Endothelial cell of umbilical vein (primary cell): ENCODE measurements around the gene NELFCD. TPM values are rescaled to one million over a fixed set of nuclear protein-coding genes. Genes with fewer than 3 reads are reported as not detected.

Experiments used
- BruUV-seq: library from RNA; stranded (reverse); fragments of 400-500 nt; replicated peaks from 2 replicates; lab custom pipeline; 2021; lab: Mats Ljungman, UMichigan
- CTCF ChIA-PET: fragments of 300-600, 350-600 bp; sonication (Branson Sonifier 250); formaldehyde crosslinking; loops from one replicate; lab custom pipeline; 2021; ENCODE audit warnings: antibody characterized with exemption, inconsistent platforms; lab: Charles Lee
- POLR2A ChIA-PET: fragments of 300-600, 350-600 bp; sonication (Branson Sonifier 250); formaldehyde crosslinking; loops from one replicate; lab custom pipeline; 2021; ENCODE audit warnings: antibody characterized with exemption, inconsistent platforms; lab: Charles Lee
- DNase-seq: peaks from one replicate; pipeline ENCODE4 v3.0.0-alpha.2; 2011; ENCODE audit warnings: low read depth, low spot score
- FAIRE-seq: peaks from 2 replicates; lab custom pipeline; 2011; peaks lifted over from hg19 to GRCh38; lab: Jason Lieb, UNC
- H2AFZ ChIP-seq: 2 replicates; pipeline ENCODE4 v1.6.0; 2012; ENCODE audit warnings: low read depth, low read length, control low read depth, inconsistent platforms
- H3K27ac ChIP-seq: 2 replicates; pipeline ENCODE4 v1.5.1; 2011; ENCODE audit warnings: low read depth, mild to moderate bottlenecking, control low read depth, low read length, moderate library complexity; ENCODE audit not compliant: insufficient read depth
- H3K27me3 ChIP-seq, 2 experiments: 2 replicates each; pipeline versions ENCODE4 v1.6.0 to v1.6.1; 2011; ENCODE audit warnings: low read length in 2 of 2, mixed read lengths in 1 of 2; ENCODE audit not compliant: control insufficient read depth in 2 of 2, insufficient read depth in 2 of 2
- H3K36me3 ChIP-seq, 2 experiments: 2 replicates in 1 of 2; 3 replicates in 1 of 2; pipeline ENCODE4 v1.5.1; 2011; ENCODE audit warnings: low read length in 2 of 2, mild to moderate bottlenecking in 1 of 2, moderate library complexity in 1 of 2; ENCODE audit not compliant: control insufficient read depth in 2 of 2, insufficient read depth in 2 of 2; ENCODE audit errors: extremely low read depth in 1 of 2
- H3K4me1 ChIP-seq: 3 replicates; pipeline ENCODE4 v1.5.1; 2011; ENCODE audit warnings: mild to moderate bottlenecking, low read length; ENCODE audit not compliant: control insufficient read depth, insufficient read depth; ENCODE audit errors: extremely low read depth
- H3K4me2 ChIP-seq: 2 replicates; pipeline ENCODE4 v1.6.1; 2011; ENCODE audit warnings: low read length, control low read depth, mixed read lengths; ENCODE audit not compliant: insufficient read depth
- H3K4me3 ChIP-seq, 3 experiments: fragments of 200-600 bp in 1 of 3; sonication (generic), shearing (Covaris generic) in 1 of 3; replicated peaks in 1 of 3; 2 replicates each; pipeline ENCODE4 v1.5.1; 2011 to 2016; ENCODE audit warnings: control low read depth in 3 of 3, low read length in 3 of 3, mild to moderate bottlenecking in 2 of 3, inconsistent platforms in 1 of 3, low read depth in 1 of 3, moderate library complexity in 1 of 3; ENCODE audit not compliant: insufficient read depth in 1 of 3
- H3K79me2 ChIP-seq: 2 replicates; pipeline ENCODE4 v1.6.0; 2012; ENCODE audit warnings: low read length, inconsistent platforms; ENCODE audit not compliant: control insufficient read depth, insufficient read depth
- H3K9ac ChIP-seq: replicated peaks from 2 replicates; pipeline ENCODE3; 2011; ENCODE audit warnings: low read length, control low read depth; ENCODE audit not compliant: insufficient read depth; ENCODE audit errors: extremely low read depth
- H3K9me1 ChIP-seq: replicated peaks from 3 replicates; pipeline ENCODE4 v1.6.0; 2011; ENCODE audit warnings: mild to moderate bottlenecking, low read length; ENCODE audit not compliant: control insufficient read depth, insufficient read depth; ENCODE audit errors: extremely low read depth
- H3K9me3 ChIP-seq: replicated peaks from 2 replicates; pipeline ENCODE4 v1.5.1; 2012; ENCODE audit warnings: low read length, inconsistent platforms; ENCODE audit not compliant: control insufficient read depth, insufficient read depth
- H4K20me1 ChIP-seq: replicated peaks from 2 replicates; pipeline ENCODE3; 2011; ENCODE audit warnings: mild to moderate bottlenecking, low read length; ENCODE audit not compliant: control insufficient read depth, insufficient read depth; ENCODE audit errors: extremely low read depth
- EZH2 ChIP-seq: IDR thresholded peaks from 2 replicates; pipeline ENCODE4 v1.6.1; 2012; ENCODE audit warnings: borderline replicate concordance, low read depth, mild to moderate bottlenecking, moderate library complexity, low read length, inconsistent platforms; ENCODE audit not compliant: severe bottlenecking
- FOS ChIP-seq: IDR thresholded peaks from 2 replicates; pipeline ENCODE4 v1.6.1; 2011; ENCODE audit warnings: mild to moderate bottlenecking, low read length, moderate library complexity, borderline replicate concordance; ENCODE audit not compliant: insufficient read depth
- GATA2 ChIP-seq: IDR thresholded peaks from 2 replicates; pipeline ENCODE4 v1.7.0; 2011; ENCODE audit warnings: low read depth, mild to moderate bottlenecking, moderate library complexity, mixed read lengths, low read length; ENCODE audit not compliant: insufficient read length, insufficient read depth
- JUN ChIP-seq: IDR thresholded peaks from 2 replicates; pipeline ENCODE4 v1.6.1; 2011; ENCODE audit warnings: borderline replicate concordance, low read depth; ENCODE audit not compliant: insufficient read length, insufficient read depth
- MYC ChIP-seq: IDR thresholded peaks from one replicate; pipeline ENCODE4 v1.6.1; 2011; ENCODE audit warnings: mild to moderate bottlenecking, low read depth, low read length
- POLR2A ChIP-seq: IDR thresholded peaks from 2 replicates; pipeline ENCODE4 v1.6.1; 2012; ENCODE audit warnings: low read depth, mild to moderate bottlenecking, control low read depth, low read length
- POLR2AphosphoS5 ChIP-seq: IDR thresholded peaks from 2 replicates; pipeline ENCODE4 v1.6.1; 2012; ENCODE audit warnings: low read depth, mild to moderate bottlenecking, control low read depth, low read length, moderate library complexity; ENCODE audit not compliant: insufficient read depth
- dilution Hi-C: fragments of 300-500 bp; cut with MboI; formaldehyde crosslinking; loops from one replicate; pipeline ENCODE4 v1.15.0; 2019; ENCODE audit warnings: low sequenced_read_pairs; ENCODE audit not compliant: extremely low pct_ligation_motif_present
- intact Hi-C: fragments of 100-400 bp; cut with micrococcal nuclease; formaldehyde crosslinking; loops from one replicate; pipeline ENCODE4 v1.10.0; 2022
- polyA plus RNA-seq, 4 experiments: library from polyadenylated mRNA; depleted of rRNA in 3 of 4; stranded (reverse) in 3 of 4; unstranded in 1 of 4; fragments of >200 nt; gene quantifications; 2 replicates each; pipeline versions ENCODE4 v1.2.1 to v1.2.3, GENCODE V29; 2011 to 2012; ENCODE audit warnings: missing spikeins in 1 of 4
- total RNA-seq: library from RNA; stranded (reverse); gene quantifications from 2 replicates; pipeline ENCODE4 v1.2.3, GENCODE V29; 2021
- TF ChIP-seq, protein P1 (sequence below), 2 donors: IDR thresholded peaks; 1 replicate in 1 of 2; 2 replicates in 1 of 2; pipeline ENCODE4 v1.5.1; 2011; ENCODE audit warnings: low read length in 2 of 2, mild to moderate bottlenecking in 2 of 2, moderate library complexity in 2 of 2, control low read depth in 1 of 2, inconsistent platforms in 1 of 2, low read depth in 1 of 2; ENCODE audit not compliant: insufficient read depth in 1 of 2; ENCODE audit errors: extremely low read depth in 1 of 2
- TF ChIP-seq, protein P2 (sequence below): IDR thresholded peaks from 2 replicates; pipeline ENCODE4 v1.6.1; 2011; ENCODE audit not compliant: insufficient read depth, insufficient read length

The NELFCD gene
- total and polyA plus RNA-seq, 2 donors (not counting 3 experiments of a cell fraction or from before 2014, with no cell fraction given), result 90.1 to 92.5 TPM

DNA sequence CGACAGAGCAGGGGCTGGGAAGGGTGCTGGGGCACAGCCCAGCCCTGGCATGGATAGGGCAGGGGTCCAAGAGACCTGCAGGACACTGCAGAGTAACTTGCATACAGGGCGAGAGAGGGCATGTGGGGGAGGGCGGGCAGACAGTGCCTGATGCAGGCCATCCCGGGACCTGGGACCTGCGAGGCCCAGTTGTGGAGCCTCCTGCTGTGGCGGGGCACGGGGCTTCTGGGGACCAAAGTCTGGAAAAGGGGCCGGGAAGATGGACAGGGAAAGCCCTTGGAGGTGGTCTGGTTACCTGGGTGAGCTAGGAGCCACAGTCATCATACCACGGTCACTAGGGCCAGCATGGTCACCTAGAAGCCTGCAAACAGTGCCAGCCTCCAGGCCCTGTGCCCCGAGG is 37.8 kb downstream of the NELFCD start:
- no peak overlapping the region for H2AFZ ChIP-seq
- peaks cover under 1% of the 10 kb centered on the region for H3K79me2 ChIP-seq
- H3K27me3 ChIP-seq, result no peaks in the 10 kb centered on the region
- no TSS peak for BruUV-seq
- dilution Hi-C loops, result no loop called here
- ChIA-PET POLR2A (no interaction called here), CTCF (interaction anchor here (0.9 to 1.2 kb wide), 2 partner anchors 10 to 103 kb away, joined by 3 to 5 read pairs; no protein-coding TSS in a partner anchor)
- H3K4me2 ChIP-seq, result no peak overlapping the region
- peaks cover 7% of the 10 kb centered on the region for H3K4me1 ChIP-seq
- FAIRE-seq (no peak), DNase-seq (no peak)
- H3K36me3 ChIP-seq, result peaks cover 4 to 7% of the 10 kb centered on the region in 2 experiments
- H3K9me1 ChIP-seq, result no peaks in the 10 kb centered on the region
- intact Hi-C loops, result loop anchor here (1.0 to 10.0 kb wide), 3 partner anchors 42 to 926 kb away; partner anchors contain the start of genes FAM217B, PPP1R3D and STX16
- no peak overlapping the region for H3K27ac ChIP-seq
- no peak overlapping the region for H3K9ac ChIP-seq
- TF ChIP-seq, protein P1, sequence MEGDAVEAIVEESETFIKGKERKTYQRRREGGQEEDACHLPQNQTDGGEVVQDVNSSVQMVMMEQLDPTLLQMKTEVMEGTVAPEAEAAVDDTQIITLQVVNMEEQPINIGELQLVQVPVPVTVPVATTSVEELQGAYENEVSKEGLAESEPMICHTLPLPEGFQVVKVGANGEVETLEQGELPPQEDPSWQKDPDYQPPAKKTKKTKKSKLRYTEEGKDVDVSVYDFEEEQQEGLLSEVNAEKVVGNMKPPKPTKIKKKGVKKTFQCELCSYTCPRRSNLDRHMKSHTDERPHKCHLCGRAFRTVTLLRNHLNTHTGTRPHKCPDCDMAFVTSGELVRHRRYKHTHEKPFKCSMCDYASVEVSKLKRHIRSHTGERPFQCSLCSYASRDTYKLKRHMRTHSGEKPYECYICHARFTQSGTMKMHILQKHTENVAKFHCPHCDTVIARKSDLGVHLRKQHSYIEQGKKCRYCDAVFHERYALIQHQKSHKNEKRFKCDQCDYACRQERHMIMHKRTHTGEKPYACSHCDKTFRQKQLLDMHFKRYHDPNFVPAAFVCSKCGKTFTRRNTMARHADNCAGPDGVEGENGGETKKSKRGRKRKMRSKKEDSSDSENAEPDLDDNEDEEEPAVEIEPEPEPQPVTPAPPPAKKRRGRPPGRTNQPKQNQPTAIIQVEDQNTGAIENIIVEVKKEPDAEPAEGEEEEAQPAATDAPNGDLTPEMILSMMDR (IDR thresholded peaks at IDR 0.05; ENCODE audit: extremely low read depth in 1 of 2, insufficient read depth in 1 of 2, low read depth in 1 of 2, low read length in 2 of 2), result no peak
- TF ChIP-seq POLR2AphosphoS5, result no peak
- no peak for TF ChIP-seq POLR2A
- TF ChIP-seq GATA2, result no peak
- TF ChIP-seq MYC, result no peak
- no peak for TF ChIP-seq EZH2
- TF ChIP-seq JUN, result no peak
- TF ChIP-seq, protein P2, sequence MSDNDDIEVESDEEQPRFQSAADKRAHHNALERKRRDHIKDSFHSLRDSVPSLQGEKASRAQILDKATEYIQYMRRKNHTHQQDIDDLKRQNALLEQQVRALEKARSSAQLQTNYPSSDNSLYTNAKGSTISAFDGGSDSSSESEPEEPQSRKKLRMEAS, result no peak
- no peak for TF ChIP-seq FOS
- no peaks in the 10 kb centered on the region for H3K9me3 ChIP-seq
- no peaks in the 10 kb centered on the region for H4K20me1 ChIP-seq
- H3K4me3 ChIP-seq, result no peak overlapping the region
